ENCODE measurements around the gene ZC3H18. TPM values are rescaled to one million over a fixed set of nuclear protein-coding genes. Genes with fewer than 3 reads are reported as not detected.

The ZC3H18 gene
- 24.7 and 26.3 TPM in 2 replicates for polyA plus RNA-seq (2014; cell fraction: cytosol; rRNA removed)
- 41.5 and 57.7 TPM in 2 replicates for polyA plus RNA-seq (2014; cell fraction: nucleus; rRNA removed)

- peak; percentile 93 for DNase-seq (ENCODE audit: low spot score)
Observed at GRCh38 chr16:88569985-88570690, at the start of gene ZC3H18. Gene ZC3H18 (plus strand): TSS chr16:88570403. CDS start chr16:88577124, 6,721 bp downstream.

- DNase-seq (ENCODE audit: low spot score) = no peak
Observed at GRCh38 chr16:88521674-88522073, 48.5 kb upstream of the ZC3H18 start.

- no peak for DNase-seq (ENCODE audit: low spot score)
Observed at GRCh38 chr16:88522276-88522949, 47.8 kb upstream of the ZC3H18 start.

DNA sequence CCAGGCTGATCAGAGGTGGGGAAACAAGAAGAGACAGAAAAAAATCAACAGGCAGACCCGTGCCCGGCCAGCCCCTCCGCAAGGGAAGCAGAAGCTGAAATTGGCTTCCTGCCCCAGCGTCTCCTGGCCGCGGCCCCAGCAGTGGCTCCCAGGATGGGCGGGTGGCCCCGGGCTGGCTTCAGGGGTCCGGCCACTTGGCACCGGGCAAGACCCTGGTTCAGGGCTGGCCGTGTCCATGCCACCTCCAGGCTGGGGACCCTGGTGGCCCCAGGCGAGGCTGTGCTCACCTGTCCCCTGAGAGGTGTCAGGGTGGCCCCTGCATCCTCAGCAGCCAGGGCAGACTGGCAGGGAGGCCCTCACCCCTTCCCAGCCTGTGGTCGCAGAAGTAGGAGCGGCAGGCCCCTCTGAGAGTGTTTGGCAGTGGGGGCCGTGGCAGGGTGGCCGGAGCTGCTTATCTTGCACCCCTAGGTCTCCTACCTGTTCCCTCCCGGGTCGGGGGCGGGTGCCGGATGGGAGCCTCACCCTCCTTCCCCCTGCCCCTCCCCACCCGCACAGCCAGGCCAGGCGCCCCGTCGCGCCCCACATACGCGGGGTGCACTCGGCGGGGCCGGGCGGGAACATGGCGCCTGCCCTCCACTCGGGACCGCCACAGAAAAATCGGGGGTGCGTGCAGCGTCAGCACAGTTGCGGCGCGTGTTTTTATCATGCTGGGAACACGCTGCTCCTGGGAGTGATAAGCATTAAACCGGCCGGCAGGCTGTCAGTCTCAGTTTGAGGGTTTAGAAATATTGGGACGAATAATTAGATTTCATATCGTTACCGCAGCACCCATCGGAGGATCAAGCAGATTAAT lies 46.7 kb upstream of the ZC3H18 start:
- DNase-seq (ENCODE audit: low spot score) = no peak

- DNase-seq (ENCODE audit: low spot score) = no peak
Observed at GRCh38 chr16:88524274-88524972, 45.8 kb upstream of the ZC3H18 start.

DNA sequence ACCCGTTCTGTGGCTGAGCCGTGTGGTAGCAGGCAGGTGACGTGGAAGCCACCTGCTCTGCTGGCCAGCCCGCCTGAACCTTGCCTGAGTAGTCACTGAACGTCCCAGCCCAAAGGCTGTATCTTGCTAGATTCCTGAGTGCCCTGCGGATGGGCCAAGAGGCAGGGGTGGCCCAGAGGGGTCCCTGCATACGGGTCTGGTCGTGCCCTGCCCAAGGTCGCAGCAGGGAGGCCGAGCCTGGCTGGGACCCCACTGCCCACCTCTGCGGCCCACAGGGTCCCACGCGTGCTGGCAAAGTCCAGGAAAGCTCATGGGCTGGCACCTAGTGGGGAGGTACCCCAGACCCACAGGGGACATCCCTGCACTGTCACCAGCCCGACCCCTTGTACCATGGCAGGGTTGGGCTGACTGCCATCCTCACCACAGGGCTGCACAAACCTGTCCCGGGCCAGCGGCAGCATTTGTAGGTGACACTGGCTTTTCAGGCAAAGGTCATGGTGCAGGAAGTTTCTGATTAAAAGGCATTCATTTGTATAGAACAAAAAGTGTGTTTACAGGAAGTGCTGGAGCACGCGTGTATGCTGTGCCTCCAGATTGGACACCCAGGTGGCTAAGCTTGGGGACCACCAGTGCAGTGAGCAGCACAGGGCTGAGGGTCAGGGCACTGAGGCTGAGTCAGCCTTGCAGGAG lies 45.1 kb upstream of the ZC3H18 start:
- DNase-seq (ENCODE audit: low spot score) = no peak

DNA sequence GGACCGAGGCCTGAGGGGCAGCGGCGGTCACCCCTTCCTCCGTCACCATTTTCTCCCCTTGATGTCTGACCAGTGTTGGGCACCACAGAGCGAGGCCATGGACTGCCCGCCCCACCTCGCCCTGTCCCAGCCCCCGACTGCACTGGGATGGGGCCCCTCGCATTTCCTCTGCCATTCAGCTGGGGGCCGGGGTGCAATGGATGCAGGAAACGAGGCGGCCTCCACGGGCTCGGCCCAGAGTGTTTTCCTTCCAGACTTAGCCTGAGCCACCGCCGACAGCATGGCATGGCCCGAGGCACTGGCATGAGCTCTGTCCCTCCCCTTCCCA lies 44.6 kb upstream of the ZC3H18 start:
- DNase-seq (ENCODE audit: low spot score) = no peak

GRCh38 chr16:88526008-88526905 lies 43.9 kb upstream of the ZC3H18 start:
- DNase-seq (ENCODE audit: low spot score) = no peak

GRCh38 chr16:88526906-88527185 lies 43.4 kb upstream of the ZC3H18 start:
- DNase-seq (ENCODE audit: low spot score) = no peak

DNA sequence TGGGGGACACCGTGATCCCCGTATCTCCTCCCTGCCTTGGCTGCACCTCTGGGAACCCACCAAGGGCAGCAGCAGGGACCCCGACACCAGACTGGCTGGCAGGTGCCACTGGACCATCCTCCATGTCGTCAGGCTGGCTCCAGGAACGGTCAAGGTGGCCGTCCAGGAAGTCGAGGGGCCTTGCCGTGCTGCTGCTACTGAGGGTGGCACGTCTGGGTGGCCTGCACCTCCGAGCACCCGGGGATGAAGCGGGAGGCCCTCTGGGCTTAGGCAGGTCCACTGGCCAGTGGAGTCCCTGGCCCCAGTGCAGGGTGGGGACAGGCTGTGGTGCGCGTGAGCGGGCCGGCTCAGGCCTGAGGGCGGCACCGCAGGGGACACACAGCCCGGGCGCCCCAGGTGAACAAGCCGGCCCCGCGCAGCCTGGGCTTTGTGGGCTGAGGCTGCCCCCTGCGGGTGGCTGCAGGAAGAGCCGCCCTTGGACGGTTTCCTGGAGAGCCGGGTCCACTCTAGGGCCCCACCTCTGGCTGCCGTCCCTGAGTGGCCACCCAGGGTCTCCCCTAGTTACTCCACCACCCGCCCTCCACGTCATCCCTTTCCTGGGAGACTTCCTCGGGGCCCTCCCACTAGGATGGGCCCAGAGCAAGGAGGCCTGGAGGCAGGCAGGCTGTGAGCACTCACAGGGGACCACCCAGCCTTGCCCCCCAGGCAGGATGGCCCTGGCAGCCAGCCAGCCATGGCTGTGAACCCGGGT lies 42.8 kb upstream of the ZC3H18 start:
- DNase-seq (ENCODE audit: low spot score) = peak; percentile 66

- no peak for DNase-seq (ENCODE audit: low spot score)
Observed at GRCh38 chr16:88527937-88528743, 42.1 kb upstream of the ZC3H18 start.

DNA sequence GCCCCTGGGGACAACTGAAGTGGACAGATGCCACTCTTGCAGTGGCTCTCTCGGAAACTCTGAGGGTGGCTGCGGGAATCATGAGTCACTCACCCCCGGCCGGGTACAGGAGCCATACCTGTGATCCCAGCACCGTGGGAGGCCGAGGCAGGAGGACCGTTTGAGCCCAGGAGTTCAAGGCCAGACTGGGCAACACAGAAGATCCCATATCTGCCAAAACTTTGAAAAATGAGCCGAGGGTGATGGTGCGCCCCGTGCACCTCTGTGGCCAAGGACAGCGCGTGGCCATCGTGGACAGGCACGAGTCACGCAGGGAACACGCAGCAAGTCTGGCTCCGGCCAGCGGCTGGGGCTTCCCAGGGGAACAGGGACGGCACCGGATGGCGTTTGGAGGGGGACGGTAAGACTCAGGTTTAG lies 41.3 kb upstream of the ZC3H18 start:
- no peak for DNase-seq (ENCODE audit: low spot score)

- no peak for DNase-seq (ENCODE audit: low spot score)
Observed at GRCh38 chr16:88529596-88529995, 40.6 kb upstream of the ZC3H18 start.

DNA sequence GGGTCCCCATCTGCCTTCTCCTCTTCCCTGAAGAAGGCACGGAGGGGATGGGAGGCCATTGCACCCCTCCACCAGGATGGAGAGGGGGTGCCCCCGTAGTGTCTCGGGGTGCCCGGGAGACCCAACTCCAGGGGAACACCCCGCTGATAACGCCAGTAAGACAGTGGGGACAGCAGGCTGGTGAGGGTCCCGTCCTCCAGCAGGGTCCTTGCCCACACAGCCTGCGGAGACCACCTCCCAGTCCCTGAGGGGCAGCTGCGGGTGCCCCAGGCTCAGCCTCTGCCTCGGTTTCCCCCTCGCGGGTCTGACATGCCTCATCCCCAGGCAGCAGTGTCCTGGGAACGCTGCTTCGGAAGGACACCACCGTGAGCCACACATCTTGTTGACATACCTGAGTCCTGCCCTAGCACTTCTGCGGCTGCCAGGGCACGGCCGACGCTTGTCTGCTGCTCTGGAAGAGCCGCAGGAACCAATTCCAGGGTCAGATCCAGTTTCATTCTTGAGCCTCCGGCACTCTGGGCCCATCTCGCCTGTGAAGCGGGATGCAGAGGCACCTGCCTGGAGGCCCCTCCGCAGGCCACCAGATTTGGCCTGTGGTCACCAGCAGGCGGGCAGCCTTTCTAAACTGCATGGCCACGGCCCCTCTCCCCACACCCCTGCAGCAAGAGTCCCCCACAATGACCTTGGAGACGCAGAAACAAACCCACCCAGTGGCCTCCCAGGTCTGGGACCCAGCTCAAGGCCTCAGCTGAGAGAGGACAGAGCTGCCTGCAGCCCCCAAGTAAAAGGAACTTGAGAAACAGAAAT lies 39.9 kb upstream of the ZC3H18 start:
- DNase-seq (ENCODE audit: low spot score) = no peak

GRCh38 chr16:88530858-88531203 lies 39.4 kb upstream of the ZC3H18 start:
- peak; percentile 54 for DNase-seq (ENCODE audit: low spot score)

GRCh38 chr16:88531346-88531745 lies 38.9 kb upstream of the ZC3H18 start:
- no peak for DNase-seq (ENCODE audit: low spot score)

DNA sequence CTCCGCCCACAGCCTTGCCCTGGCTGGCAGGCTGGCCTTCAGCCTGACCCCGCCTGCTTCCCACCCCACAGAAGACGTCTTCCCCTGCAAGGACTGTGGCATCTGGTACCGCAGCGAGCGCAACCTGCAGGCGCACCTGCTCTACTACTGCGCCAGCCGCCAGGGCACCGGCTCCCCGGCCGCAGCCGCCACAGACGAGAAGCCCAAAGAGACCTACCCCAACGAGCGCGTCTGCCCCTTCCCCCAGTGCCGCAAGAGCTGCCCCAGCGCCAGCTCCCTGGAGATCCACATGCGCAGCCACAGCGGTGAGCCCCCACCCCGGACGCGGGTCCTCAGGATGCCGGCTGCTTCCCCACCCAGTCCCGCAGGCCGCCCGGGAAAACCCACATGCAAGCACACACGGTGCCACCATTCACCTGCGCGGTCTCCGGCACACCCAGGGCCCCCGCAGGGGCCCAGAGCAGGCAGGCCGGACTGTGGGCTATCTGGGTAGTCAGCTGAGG lies 38.2 kb upstream of the ZC3H18 start:
- DNase-seq (ENCODE audit: low spot score) = no peak
